C4-2B (cell line): ENCODE data around the gene C10orf120.

ENCODE experiments used
- CTCF ChIP-seq: fragments of 450-650 bp; conservative IDR thresholded peaks from 2 replicates; pipeline ENCODE4 v1.5.1; 2017; ENCODE audit warnings: mild to moderate bottlenecking
- ZFX ChIP-seq: fragments of 450-650 bp; IDR thresholded peaks from 2 replicates; pipeline ENCODE4 v1.6.1; 2017

DNA sequence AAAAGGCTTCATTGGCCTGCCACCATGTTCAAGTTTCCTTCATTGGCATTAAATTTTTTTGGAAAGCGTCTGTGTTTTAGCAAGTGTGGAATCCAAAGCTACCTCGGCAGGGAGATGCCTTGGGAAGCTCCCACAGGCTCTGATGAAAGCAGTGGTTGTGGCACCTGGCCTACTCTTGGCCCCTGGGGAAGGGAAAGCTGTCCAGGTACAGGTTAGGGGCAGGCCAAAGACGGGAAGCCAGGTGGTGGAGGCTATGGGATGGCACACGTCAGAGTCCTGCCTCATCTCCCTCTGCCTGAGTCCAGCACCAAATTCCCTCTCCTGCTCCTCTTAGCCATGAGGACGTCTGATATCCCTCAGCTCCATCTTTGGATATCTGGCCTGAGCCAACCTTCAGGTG lies 49.7 kb downstream of the C10orf120 start:
- TF ChIP-seq CTCF = no peak
- no peak for TF ChIP-seq ZFX
